ENCODE measurements around the gene COPG1. TPM values are rescaled to one million over a fixed set of nuclear protein-coding genes. Genes with fewer than 3 reads are reported as not detected.

Gene COPG1
- total RNA-seq, 1 donor from 2014 or later, result 187 TPM

GRCh38 chr3:129326595-129326994, 77.2 kb downstream of the COPG1 start:
- intact Hi-C loops (cut with micrococcal nuclease), result no loop called here

Other genes with a start within 250 kb of the COPG1 start
- not detected in 2 replicates for gene EFCC1, start 248.3 kb upstream of the COPG1 start, total RNA-seq
- not detected in 2 replicates for gene GP9, start 188.8 kb upstream of the COPG1 start, total RNA-seq
- 64.3 and 66.8 TPM in 2 replicates for gene RAB43, start 127.8 kb upstream of the COPG1 start, total RNA-seq
- gene ISY1, start 88.5 kb upstream of the COPG1 start, total RNA-seq, result 66.5 and 68.5 TPM in 2 replicates
- 311 and 330 TPM in 2 replicates for gene CNBP, start 65.7 kb upstream of the COPG1 start, total RNA-seq
- 47.3 and 52.5 TPM in 2 replicates for gene HMCES, start 29.3 kb downstream of the COPG1 start, total RNA-seq
- gene EFCAB12, start 179.0 kb downstream of the COPG1 start, total RNA-seq, result 0.83 TPM in 2 replicates
- gene MBD4, start 190.3 kb downstream of the COPG1 start, total RNA-seq, result 44.8 and 45.8 TPM in 2 replicates
- 14.6 and 19.2 TPM in 2 replicates for gene IFT122, start 190.6 kb downstream of the COPG1 start, total RNA-seq